GM21423 (cell line): ENCODE results near the gene AIF1.

Experiments
- ATAC-seq: cut with Tn5 transposase; IDR thresholded peaks from one replicate; pipeline ENCODE4 v1.9.1; 2021; ENCODE audit warnings: mild to moderate bottlenecking, moderate library complexity; ENCODE audit not compliant: unreplicated experiment

AIF1 gene

DNA sequence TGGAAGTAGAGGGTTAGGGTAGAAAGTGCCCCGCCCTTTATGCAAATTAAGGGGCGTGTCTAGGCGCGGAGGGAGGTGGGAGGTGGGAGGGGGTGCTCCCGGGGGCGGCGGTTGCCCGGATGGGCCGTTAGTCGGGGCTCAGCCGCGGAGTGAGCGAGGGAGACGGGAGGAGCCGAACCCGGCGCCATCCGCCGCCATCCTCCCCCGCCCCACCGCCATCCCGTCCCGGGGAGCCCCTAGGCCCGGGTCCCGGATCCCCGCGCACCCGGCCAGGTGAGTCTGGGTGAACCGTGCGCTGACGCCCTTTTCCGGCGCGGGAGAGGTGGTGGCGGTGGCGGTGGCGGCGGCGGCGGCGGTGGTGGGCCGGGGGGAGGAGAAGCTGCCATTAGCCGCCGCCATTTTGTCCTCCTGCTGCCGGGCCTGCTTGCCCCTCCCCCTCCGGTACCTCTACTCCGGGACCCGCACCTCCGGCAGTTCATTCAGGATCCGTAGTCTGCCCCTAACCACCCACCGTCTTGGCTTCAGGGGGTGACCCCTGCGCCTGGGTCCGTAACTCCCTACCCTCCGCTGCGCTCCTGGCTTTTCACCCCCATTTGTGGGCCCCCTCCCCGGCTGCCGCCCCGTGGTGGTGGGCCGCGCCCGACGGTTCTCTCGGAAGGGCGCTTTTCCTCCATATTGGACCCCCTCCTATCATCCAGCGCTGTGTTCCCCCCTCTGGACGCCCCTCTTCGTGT, 5.7 kb downstream of the AIF1 start, which contains the start of gene PRRC2A:
Gene PRRC2A (plus strand): TSS at position 130 of the 734 bp plus-strand sequence. CDS start 2,075 bp downstream, outside the sequence.
- peak; percentile 17 for ATAC-seq

GRCh38 chr6:31621320-31621939, 6.4 kb downstream of the AIF1 start:
- no peak for ATAC-seq

DNA sequence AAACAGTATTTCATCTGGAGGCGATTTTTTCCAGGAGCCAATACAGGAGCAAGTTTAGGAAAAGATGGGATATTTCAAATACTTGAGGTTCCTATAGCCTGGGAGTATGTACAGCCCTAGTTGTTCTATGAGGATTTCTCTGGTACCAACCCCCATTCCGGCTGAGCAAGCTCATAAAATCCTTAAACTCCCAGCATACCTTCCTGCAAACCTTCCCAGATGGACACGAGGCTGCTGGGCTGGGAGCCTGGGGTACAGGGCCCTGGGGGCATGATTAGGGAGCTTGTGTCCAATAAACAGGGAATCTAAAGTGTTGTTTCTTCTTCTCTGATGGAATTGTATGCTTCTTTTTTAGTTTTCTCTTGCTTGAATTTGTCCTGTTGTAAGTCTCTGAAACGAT, 7.0 kb downstream of the AIF1 start:
- ATAC-seq, result no peak

- ATAC-seq, result no peak
Observed at GRCh38 chr6:31622684-31623091, 7.7 kb downstream of the AIF1 start.

GRCh38 chr6:31624070-31624469, 9.0 kb downstream of the AIF1 start:
- ATAC-seq, result no peak

DNA sequence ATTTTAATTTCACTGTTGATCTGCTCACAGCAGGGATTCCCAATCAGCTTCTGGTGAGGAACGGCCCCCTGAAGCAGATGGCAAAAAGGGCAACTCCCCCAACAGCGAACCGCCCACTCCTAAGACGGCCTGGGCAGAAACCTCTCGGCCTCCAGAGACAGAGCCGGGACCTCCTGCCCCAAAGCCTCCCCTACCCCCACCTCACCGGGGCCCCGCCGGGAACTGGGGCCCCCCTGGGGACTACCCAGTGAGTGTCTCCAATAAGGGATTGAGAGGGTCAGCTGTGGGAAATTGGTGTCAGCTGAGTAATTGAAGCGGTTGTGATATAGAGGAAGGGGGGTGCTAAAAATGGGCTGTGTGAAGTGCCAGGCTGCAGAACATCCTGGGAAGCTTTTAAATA, 11.9 kb downstream of the AIF1 start:
- no peak for ATAC-seq

DNA sequence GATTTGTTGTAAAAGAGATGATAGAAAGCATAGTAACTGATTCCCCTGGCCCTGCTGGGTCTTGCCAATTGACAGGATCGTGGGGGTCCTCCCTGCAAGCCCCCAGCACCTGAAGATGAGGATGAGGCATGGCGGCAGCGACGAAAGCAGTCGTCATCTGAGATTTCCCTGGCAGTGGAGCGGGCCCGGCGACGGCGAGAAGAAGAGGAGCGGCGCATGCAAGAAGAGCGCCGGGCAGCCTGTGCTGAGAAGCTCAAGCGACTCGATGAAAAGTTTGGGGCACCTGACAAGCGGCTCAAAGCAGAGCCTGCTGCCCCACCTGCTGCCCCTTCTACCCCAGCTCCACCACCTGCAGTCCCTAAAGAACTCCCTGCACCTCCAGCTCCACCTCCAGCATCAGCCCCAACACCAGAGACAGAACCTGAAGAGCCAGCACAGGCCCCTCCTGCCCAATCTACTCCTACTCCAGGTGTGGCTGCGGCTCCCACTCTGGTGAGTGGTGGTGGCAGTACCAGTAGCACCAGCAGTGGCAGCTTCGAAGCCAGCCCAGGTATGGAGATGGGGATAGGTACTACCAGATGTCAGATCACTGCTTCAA, 12.8 kb downstream of the AIF1 start:
- no peak for ATAC-seq

DNA sequence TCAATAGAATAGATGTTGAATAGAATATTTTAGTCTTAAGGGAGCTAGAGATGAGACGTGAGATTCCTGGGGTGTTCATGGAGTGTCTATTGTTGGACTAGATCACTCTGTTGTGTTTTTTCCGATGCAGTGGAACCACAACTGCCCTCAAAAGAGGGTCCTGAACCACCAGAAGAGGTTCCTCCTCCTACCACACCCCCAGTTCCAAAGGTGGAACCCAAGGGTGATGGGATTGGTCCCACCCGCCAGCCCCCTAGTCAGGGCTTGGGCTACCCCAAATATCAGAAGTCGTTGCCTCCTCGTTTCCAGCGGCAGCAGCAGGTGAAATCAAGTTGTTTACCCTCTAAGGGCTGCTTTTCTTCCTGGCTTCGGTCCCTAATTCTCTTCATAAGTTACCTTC, 14.0 kb downstream of the AIF1 start:
- ATAC-seq, result no peak

- ATAC-seq, result no peak
Observed at GRCh38 chr6:31630177-31630934, 15.3 kb downstream of the AIF1 start.

DNA sequence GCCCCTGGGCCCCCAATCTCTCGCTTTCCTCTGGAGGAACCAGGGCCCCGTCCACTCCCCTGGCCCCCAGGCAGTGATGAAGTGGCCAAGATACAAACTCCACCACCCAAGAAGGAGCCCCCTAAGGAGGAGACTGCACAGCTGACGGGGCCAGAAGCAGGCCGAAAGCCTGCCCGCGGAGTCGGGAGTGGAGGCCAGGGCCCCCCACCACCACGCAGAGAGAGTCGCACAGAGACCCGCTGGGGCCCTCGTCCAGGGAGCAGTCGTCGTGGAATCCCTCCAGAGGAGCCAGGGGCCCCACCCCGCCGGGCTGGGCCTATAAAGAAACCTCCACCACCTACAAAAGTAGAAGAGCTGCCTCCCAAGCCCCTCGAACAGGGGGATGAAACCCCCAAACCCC, 16.2 kb downstream of the AIF1 start:
- ATAC-seq, result no peak

- ATAC-seq, result no peak
Observed at GRCh38 chr6:31631681-31632278, 16.7 kb downstream of the AIF1 start.

DNA sequence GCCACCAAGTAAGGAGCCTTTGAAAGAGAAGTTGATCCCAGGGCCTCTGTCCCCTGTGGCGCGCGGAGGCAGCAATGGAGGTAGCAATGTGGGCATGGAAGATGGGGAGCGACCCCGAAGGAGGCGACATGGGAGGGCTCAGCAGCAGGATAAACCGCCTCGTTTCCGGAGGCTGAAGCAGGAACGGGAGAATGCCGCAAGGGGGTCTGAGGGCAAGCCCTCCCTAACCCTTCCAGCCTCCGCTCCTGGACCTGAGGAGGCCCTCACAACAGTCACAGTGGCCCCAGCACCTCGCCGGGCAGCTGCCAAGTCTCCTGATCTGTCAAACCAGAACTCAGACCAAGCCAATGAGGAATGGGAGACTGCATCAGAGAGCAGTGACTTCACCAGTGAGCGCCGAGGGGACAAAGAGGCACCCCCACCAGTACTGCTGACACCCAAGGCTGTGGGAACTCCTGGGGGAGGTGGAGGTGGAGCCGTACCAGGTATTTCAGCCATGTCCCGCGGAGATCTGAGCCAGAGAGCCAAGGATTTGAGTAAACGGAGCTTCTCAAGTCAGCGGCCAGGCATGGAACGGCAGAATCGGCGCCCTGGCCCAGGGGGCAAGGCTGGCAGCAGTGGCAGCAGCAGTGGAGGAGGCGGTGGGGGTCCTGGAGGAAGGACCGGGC, 17.4 kb downstream of the AIF1 start:
- no peak for ATAC-seq

DNA sequence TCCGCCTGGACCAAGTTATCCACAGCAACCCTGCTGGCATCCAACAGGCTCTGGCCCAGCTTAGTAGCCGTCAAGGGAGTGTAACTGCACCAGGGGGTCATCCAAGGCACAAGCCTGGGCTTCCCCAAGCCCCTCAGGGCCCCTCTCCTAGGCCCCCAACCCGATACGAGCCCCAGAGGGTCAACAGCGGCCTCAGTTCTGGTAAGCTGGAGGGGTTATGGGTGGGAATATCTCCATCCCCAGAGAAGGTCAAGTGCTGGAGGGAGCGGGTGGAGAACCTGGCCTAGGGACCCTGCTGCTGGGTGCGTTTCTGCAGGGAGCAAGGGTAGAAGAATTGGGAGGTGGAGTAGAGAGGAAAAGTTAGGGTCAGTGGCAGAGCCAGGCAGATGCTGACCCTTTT, 18.4 kb downstream of the AIF1 start:
- no peak for ATAC-seq

DNA sequence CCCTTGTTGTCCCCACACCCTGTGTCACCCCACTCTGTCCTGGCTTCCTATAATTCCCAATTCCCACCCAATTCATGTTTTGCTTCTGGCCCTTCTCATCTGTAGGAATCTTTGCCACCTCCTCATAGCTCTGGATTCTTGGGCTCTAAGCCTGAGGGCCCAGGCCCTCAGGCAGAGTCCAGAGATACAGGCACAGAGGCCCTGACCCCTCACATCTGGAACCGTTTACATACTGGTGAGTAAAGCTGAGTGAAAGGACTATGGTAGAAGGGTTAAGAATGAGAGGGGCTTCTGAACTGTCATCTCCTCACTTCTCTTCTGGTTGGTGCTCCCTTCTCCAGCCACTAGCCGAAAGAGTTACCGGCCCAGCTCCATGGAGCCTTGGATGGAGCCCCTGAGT, 19.1 kb downstream of the AIF1 start:
- ATAC-seq, result no peak

GRCh38 chr6:31634969-31635575, 20.0 kb downstream of the AIF1 start:
- ATAC-seq, result no peak

- no peak for ATAC-seq
Observed at GRCh38 chr6:31636698-31637596, 21.9 kb downstream of the AIF1 start.

DNA sequence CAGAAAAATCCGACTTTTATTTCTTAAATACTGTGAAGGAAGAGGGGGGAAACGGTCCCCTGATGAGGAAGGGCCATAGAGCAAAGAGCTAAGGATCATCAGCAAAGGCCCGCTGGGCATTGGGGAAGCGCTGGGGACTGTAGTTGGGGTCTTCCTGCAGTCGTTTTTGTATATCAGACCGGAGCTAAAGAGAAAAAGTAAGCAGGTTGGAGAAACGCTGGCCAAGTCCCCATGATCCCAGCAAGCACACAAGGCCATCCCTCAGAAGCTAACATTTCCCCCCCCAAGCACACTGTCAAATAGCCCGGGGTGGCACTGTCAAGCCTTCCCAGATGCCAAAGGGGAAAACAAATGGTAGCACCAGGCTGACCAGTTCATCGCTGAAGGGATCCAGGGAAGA, 24.0 kb downstream of the AIF1 start:
- ATAC-seq, result no peak

GRCh38 chr6:31639449-31639861, 24.4 kb downstream of the AIF1 start:
- ATAC-seq, result no peak

GRCh38 chr6:31640612-31641011, 25.6 kb downstream of the AIF1 start:
- no peak for ATAC-seq
